Fibroblast of the aortic adventitia (primary cell): ENCODE measurements around the gene LDLRAD2. TPM values are rescaled to one million over a fixed set of nuclear protein-coding genes. Genes with fewer than 3 reads are reported as not detected.

Source experiments
- DNase-seq: peaks from one replicate; pipeline ENCODE4 v3.0.0-alpha.2; 2010; ENCODE audit warnings: low read depth
- H3K4me3 ChIP-seq: 2 replicates; pipeline ENCODE4 v1.5.1; 2011; ENCODE audit warnings: low read depth, mild to moderate bottlenecking, control low read depth, low read length, moderate library complexity
- total RNA-seq: library from RNA; depleted of rRNA; stranded (reverse); fragments of >200 nt; gene quantifications from 2 replicates; pipeline ENCODE4 v1.2.3, GENCODE V29; 2012; ENCODE audit warnings: low replicate concordance
- TF ChIP-seq, protein P1 (sequence below): IDR thresholded peaks from 2 replicates; pipeline ENCODE4 v1.5.1; 2011; ENCODE audit warnings: mild to moderate bottlenecking, low read length, control low read depth, inconsistent platforms; ENCODE audit not compliant: insufficient read depth

LDLRAD2 gene
- total RNA-seq, 1 donor = 0.09 TPM

- no peak overlapping the region for H3K4me3 ChIP-seq
- DNase-seq = no peak
- TF ChIP-seq, protein P1, sequence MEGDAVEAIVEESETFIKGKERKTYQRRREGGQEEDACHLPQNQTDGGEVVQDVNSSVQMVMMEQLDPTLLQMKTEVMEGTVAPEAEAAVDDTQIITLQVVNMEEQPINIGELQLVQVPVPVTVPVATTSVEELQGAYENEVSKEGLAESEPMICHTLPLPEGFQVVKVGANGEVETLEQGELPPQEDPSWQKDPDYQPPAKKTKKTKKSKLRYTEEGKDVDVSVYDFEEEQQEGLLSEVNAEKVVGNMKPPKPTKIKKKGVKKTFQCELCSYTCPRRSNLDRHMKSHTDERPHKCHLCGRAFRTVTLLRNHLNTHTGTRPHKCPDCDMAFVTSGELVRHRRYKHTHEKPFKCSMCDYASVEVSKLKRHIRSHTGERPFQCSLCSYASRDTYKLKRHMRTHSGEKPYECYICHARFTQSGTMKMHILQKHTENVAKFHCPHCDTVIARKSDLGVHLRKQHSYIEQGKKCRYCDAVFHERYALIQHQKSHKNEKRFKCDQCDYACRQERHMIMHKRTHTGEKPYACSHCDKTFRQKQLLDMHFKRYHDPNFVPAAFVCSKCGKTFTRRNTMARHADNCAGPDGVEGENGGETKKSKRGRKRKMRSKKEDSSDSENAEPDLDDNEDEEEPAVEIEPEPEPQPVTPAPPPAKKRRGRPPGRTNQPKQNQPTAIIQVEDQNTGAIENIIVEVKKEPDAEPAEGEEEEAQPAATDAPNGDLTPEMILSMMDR = no peak
Observed at GRCh38 chr1:21864730-21865129, 52.7 kb downstream of the LDLRAD2 start.

GRCh38 chr1:21865609-21865942 lies 53.5 kb downstream of the LDLRAD2 start:
- no peak overlapping the region for H3K4me3 ChIP-seq
- DNase-seq = no peak
- TF ChIP-seq, protein P1 = no peak

GRCh38 chr1:21865943-21866706 lies 54.1 kb downstream of the LDLRAD2 start:
- DNase-seq = no peak
- TF ChIP-seq, protein P1 = no peak
- H3K4me3 ChIP-seq = no peak overlapping the region

- DNase-seq = no peak
- TF ChIP-seq, protein P1 = no peak
- no peak overlapping the region for H3K4me3 ChIP-seq
Observed at GRCh38 chr1:21866707-21867043, 54.6 kb downstream of the LDLRAD2 start.

DNA sequence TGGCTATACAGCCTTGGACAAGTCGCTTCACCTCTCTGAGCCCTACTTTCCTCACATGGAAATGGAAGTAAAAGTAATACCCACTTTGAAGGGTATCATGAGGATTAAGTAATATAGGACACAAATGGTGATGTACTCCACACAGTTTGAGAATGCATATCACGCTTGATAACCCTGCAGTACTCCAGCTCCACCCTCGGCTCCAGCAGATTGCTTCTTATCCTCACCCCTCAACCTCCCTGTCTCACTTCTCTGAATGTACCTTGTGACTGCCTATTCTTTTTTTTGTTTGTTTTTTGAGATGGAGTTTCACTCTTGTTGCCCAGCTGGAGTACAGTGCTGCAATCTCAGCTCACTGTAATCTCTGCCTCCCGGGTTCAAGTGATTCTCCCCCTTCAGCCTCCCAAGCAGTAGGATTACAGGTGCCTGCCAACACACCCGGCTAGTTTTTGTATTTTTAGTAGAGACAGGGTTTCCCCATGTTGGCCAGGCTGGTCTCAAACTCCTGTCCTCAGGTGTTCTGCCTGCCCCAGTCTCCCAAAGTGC lies 55.5 kb downstream of the LDLRAD2 start:
- H3K4me3 ChIP-seq = no peak overlapping the region
- TF ChIP-seq, protein P1 = no peak
- DNase-seq = no peak

GRCh38 chr1:21868482-21868881 lies 56.4 kb downstream of the LDLRAD2 start:
- no peak overlapping the region for H3K4me3 ChIP-seq
- TF ChIP-seq, protein P1 = no peak
- DNase-seq = no peak
